ENCODE results near the gene KIAA1614.

The KIAA1614 gene

GRCh38 chr1:180936110-180937011 is 23.7 kb downstream of the KIAA1614 start:
- TF ChIP-seq, protein P1, sequence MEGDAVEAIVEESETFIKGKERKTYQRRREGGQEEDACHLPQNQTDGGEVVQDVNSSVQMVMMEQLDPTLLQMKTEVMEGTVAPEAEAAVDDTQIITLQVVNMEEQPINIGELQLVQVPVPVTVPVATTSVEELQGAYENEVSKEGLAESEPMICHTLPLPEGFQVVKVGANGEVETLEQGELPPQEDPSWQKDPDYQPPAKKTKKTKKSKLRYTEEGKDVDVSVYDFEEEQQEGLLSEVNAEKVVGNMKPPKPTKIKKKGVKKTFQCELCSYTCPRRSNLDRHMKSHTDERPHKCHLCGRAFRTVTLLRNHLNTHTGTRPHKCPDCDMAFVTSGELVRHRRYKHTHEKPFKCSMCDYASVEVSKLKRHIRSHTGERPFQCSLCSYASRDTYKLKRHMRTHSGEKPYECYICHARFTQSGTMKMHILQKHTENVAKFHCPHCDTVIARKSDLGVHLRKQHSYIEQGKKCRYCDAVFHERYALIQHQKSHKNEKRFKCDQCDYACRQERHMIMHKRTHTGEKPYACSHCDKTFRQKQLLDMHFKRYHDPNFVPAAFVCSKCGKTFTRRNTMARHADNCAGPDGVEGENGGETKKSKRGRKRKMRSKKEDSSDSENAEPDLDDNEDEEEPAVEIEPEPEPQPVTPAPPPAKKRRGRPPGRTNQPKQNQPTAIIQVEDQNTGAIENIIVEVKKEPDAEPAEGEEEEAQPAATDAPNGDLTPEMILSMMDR (conservative IDR thresholded peaks at IDR 0.05; ENCODE audit: low read depth, low read length): no peak
- no peak overlapping the region for H3K4me3 ChIP-seq (ENCODE audit: low read length)
- DNase-seq (ENCODE audit: low read depth): no peak

DNA sequence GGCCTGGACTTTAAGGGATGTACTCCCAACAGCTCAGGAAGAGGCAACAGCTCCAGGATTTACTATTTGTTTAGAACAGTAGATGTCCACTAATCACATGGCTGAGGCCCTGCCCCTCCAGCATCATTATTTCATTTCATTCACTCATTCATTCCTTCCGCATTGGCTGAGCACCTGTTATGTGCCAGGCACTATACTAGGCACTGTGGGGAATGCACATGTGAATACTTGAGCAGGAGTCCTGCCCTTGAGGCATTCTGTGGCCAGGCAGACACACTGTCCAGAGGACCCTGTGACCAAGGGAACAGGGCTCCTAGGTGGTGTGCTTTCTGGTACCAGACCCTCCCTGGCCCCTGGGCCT is 24.3 kb downstream of the KIAA1614 start:
- DNase-seq (ENCODE audit: low read depth): no peak
- TF ChIP-seq, protein P1 (conservative IDR thresholded peaks at IDR 0.05; ENCODE audit: low read depth, low read length): no peak
- H3K4me3 ChIP-seq (ENCODE audit: low read length): no peak overlapping the region

- H3K4me3 ChIP-seq (ENCODE audit: low read length): no peak overlapping the region
- TF ChIP-seq, protein P1 (conservative IDR thresholded peaks at IDR 0.05; ENCODE audit: low read depth, low read length): no peak
- no peak for DNase-seq (ENCODE audit: low read depth)
Observed at GRCh38 chr1:180937624-180938225, 25.0 kb downstream of the KIAA1614 start.

GRCh38 chr1:180939073-180939710 is 26.5 kb downstream of the KIAA1614 start:
- TF ChIP-seq, protein P1 (conservative IDR thresholded peaks at IDR 0.05; ENCODE audit: low read depth, low read length): no peak
- no peak for DNase-seq (ENCODE audit: low read depth)
- no peak overlapping the region for H3K4me3 ChIP-seq (ENCODE audit: low read length)

- no peak overlapping the region for H3K4me3 ChIP-seq (ENCODE audit: low read length)
- TF ChIP-seq, protein P1 (conservative IDR thresholded peaks at IDR 0.05; ENCODE audit: low read depth, low read length): no peak
- DNase-seq (ENCODE audit: low read depth): no peak
Observed at GRCh38 chr1:180939711-180940103, 27.0 kb downstream of the KIAA1614 start.

DNA sequence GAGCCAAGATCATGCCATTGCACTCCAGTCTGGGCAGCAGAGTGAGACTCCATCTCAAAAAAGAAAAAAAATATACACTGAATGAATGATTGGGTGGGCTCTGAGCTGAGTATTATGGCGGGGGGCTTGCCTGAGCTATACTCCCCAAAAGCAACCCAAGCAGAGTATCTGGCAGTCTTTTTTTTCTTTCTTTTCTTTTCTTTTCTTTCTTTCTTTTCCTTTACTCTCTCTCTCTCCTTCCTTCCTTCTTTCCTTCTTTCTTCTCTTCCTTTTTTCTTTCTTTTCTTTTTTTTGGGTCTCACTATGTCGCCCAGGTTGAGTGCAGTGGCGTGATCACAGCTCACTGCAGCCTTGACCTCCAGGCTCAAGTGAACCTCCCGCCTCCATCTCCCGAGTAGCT is 27.7 kb downstream of the KIAA1614 start:
- no peak for DNase-seq (ENCODE audit: low read depth)
- no peak overlapping the region for H3K4me3 ChIP-seq (ENCODE audit: low read length)
- TF ChIP-seq, protein P1 (conservative IDR thresholded peaks at IDR 0.05; ENCODE audit: low read depth, low read length): no peak

All from retinal pigment epithelial cell (primary cell).